Breast epithelium (tissue), 4 donors: ENCODE measurements around the gene RXFP3. TPM values are rescaled to one million over a fixed set of nuclear protein-coding genes. Genes with fewer than 3 reads are reported as not detected.
"Not testable (repeated sequence)": the region's sequence is repeated elsewhere in the genome, so short reads cannot be mapped to it uniquely, and the experiment has no call there.

Experiments used
- DNase-seq, 2 donors: peaks; one replicate each; pipeline ENCODE4 v3.0.0-alpha.2; 2019; ENCODE audit warnings: low spot score in 2 of 2
- H3K27ac ChIP-seq, 2 donors: fragments of 200-600 bp; sonication (generic) in 1 of 2; one replicate each; pipeline ENCODE4 v1.5.1; 2016 to 2019; ENCODE audit warnings: mild to moderate bottlenecking in 1 of 2
- H3K27me3 ChIP-seq, 2 donors: fragments of 200-600 bp; sonication (generic) in 1 of 2; one replicate each; pipeline versions ENCODE4 v1.5.1 to v1.6.0; 2017 to 2019; ENCODE audit warnings: control low read depth in 1 of 2, mild to moderate bottlenecking in 1 of 2
- H3K36me3 ChIP-seq: fragments of 200-600 bp; one replicate; pipeline ENCODE4 v1.5.1; 2019
- H3K4me1 ChIP-seq, 2 donors: fragments of 200-600 bp; sonication (generic); one replicate each; pipeline ENCODE4 v1.5.1; 2016 to 2019; ENCODE audit warnings: control low read depth in 1 of 2
- H3K4me3 ChIP-seq, 3 donors: fragments of 200-600 bp; sonication (generic); 1 replicate in 2 of 3; 2 replicates in 1 of 3; pipeline ENCODE4 v1.5.1; 2016 to 2019; ENCODE audit warnings: mild to moderate bottlenecking in 3 of 3, moderate library complexity in 2 of 3
- H3K9me3 ChIP-seq, 2 donors: fragments of 200-600 bp; sonication (generic) in 1 of 2; one replicate each; pipeline ENCODE4 v1.5.1; 2016 to 2019; ENCODE audit warnings: control low read depth in 1 of 2
- POLR2A ChIP-seq: fragments of 450-650 bp; IDR thresholded peaks from one replicate; pipeline ENCODE4 v1.6.1; 2016; ENCODE audit warnings: antibody characterized with exemption, mild to moderate bottlenecking, moderate library complexity
- POLR2AphosphoS5 ChIP-seq, 3 donors: sonication (generic); formaldehyde crosslinking; IDR thresholded peaks; one replicate each; pipeline ENCODE4 v1.6.1; 2017; ENCODE audit warnings: antibody characterized with exemption in 3 of 3
- intact Hi-C: fragments of 100-400 bp; cut with DNase I; formaldehyde crosslinking; loops from one replicate; pipeline ENCODE4 v1.15.1; 2023; ENCODE audit warnings: low total_unique reads
- total RNA-seq, 3 donors: library from RNA; depleted of rRNA; stranded (reverse); fragments of >200 nt; gene quantifications; one replicate each; pipeline ENCODE4 v1.1.0, GENCODE V29; 2016
- TF ChIP-seq, protein P1 (sequence below), 3 donors: fragments of 450-650 bp; IDR thresholded peaks; one replicate each; pipeline ENCODE4 v1.5.1; 2016 to 2017; ENCODE audit warnings: antibody characterized with exemption in 3 of 3, mild to moderate bottlenecking in 3 of 3, moderate library complexity in 3 of 3

RXFP3 gene
- total RNA-seq, 3 donors from 2014 or later = not detected

DNA sequence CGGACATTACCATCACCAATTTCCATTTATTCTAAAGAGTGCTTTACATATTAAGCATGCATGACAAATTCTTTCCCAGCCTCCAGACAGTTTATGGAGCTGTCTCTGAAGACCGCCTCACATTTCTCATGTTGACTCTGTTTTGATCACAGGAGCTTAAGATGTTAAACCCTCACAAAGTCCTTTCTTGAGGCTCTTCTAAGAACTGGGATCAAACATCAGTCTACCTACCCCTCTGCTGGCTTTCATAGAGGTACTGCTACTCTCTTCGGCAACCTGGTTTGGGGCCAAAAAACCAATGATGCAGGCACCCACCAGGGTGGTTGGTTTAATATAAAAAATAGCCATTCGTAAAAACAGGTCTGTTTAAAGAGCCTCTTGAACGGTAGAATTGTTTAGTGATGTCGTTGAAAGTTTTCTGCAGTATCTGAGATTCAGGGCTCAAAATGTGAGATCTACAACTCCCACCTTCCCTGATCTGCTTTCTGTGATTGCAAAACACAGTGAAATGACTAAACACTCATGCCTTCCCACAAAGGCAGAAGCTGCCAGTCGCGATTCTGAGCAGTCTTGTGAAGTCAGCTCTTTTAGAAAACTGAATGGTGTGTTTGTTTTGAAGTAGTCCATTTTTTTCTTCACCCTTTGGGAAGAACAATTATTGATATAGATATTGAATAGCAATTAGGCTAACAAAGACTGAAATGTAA, 3.5 kb downstream of the RXFP3 start:
- peaks cover 8 to 52% of the 10 kb centered on the region in 2 donors for H3K27me3 ChIP-seq
- no peaks in the 10 kb centered on the region for H3K9me3 ChIP-seq
- DNase-seq = no peak
- H3K36me3 ChIP-seq = no peaks in the 10 kb centered on the region
- H3K4me3 ChIP-seq = no peak overlapping the region
- intact Hi-C loops = no loop called here
- peaks cover 0 to 4% of the 10 kb centered on the region in 2 donors for H3K4me1 ChIP-seq
- TF ChIP-seq POLR2AphosphoS5 (IDR thresholded peaks at IDR 0.05) = no peak
- TF ChIP-seq, protein P1, sequence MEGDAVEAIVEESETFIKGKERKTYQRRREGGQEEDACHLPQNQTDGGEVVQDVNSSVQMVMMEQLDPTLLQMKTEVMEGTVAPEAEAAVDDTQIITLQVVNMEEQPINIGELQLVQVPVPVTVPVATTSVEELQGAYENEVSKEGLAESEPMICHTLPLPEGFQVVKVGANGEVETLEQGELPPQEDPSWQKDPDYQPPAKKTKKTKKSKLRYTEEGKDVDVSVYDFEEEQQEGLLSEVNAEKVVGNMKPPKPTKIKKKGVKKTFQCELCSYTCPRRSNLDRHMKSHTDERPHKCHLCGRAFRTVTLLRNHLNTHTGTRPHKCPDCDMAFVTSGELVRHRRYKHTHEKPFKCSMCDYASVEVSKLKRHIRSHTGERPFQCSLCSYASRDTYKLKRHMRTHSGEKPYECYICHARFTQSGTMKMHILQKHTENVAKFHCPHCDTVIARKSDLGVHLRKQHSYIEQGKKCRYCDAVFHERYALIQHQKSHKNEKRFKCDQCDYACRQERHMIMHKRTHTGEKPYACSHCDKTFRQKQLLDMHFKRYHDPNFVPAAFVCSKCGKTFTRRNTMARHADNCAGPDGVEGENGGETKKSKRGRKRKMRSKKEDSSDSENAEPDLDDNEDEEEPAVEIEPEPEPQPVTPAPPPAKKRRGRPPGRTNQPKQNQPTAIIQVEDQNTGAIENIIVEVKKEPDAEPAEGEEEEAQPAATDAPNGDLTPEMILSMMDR (IDR thresholded peaks at IDR 0.05) = no peak
- TF ChIP-seq POLR2A = no peak
- no peak overlapping the region for H3K27ac ChIP-seq

DNA sequence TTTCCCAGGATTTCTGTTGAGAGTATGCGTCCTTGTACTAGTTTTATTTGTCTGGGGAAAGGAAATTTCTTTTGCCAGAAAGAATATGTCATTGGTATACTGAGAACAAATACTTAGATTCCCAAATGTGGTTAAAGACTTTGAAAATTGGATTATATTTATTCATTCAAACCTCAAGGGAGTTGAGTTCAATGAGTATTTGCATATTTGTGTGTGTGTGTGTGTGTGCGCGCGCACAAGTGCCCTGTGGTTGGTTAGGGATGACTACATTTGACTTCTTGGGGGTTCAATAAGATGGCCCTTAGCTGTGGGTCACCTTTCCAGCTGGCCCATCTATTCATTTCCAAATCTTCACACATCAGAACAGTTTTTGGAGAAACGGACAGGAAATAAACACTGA, 4.9 kb downstream of the RXFP3 start:
- Histone ChIP-seq H3K36me3 (no peaks in the 10 kb centered on the region), H3K27ac (no peak overlapping the region), H3K4me3 (no peak overlapping the region), H3K4me1 (peaks cover 0 to 4% of the 10 kb centered on the region in 2 donors), H3K9me3 (no peaks in the 10 kb centered on the region), H3K27me3 (peaks cover 8 to 49% of the 10 kb centered on the region in 2 donors)
- intact Hi-C loops = no loop called here
- TF ChIP-seq POLR2AphosphoS5 (IDR thresholded peaks at IDR 0.05) (no peak), POLR2A (no peak)
- TF ChIP-seq, protein P1 (IDR thresholded peaks at IDR 0.05) = no peak
- DNase-seq = no peak

DNA sequence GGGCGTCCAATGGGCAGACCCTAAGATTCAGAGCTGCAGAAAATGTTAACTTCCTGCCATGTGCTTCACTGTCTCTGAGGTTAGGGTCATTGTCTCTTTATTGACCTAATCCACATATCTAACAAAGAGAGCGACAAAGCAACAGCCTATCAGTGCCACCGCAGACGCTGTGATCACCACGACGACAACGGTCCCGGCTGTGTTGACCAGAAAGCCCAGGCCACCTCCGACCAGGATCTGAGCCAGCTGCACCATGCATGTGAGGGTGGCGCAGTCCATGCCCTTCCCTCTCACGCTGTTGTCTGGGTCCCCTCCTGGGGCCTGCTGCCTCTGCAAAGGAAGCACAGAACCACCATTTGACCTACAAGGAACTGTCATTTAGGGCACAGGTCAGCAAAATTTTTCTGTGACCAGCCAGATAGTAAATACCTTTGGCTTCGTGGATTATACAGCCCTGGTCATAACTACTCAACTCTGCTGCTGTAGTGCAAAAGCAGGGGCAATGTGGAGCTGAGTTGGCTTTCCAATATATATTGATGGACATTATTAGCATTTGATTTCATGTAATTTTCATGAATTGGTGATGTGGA, 8.5 kb downstream of the RXFP3 start:
- H3K4me1 ChIP-seq = no peaks in the 10 kb centered on the region
- no peak for DNase-seq
- intact Hi-C loops = no loop called here

DNA sequence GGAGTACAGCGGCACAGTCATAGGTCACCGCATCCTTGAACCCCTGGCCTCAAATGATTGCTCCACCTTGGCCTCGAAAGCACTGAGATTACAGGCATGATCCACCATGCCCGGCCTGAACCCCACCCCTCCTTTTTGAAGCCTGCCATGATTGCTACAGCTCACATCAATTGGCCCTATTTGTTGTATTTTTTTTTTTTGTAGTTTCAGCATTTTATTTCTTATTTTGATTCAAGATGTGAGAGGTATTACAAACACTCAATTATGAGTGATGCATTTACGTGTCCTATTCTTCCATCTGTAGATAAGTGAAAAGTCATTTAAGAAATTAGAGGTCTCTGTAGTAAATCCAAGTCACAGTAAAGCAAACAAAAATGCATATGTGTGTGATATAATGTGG, 16.0 kb downstream of the RXFP3 start:
- H3K36me3 ChIP-seq, H3K4me3 ChIP-seq, H3K27ac ChIP-seq, DNase-seq, H3K27me3 ChIP-seq, intact Hi-C loops, H3K4me1 ChIP-seq: not testable (repeated sequence)
- H3K9me3 ChIP-seq = peaks cover 4 to 12% of the 10 kb centered on the region in 2 donors

More for the DNA sequence above, 8.5 kb downstream of the RXFP3 start:
- H3K27me3 ChIP-seq = peaks cover 0 to 13% of the 10 kb centered on the region in 2 donors
- H3K36me3 ChIP-seq = no peaks in the 10 kb centered on the region
- TF ChIP-seq POLR2AphosphoS5 (IDR thresholded peaks at IDR 0.05) (no peak), POLR2A (no peak)
- TF ChIP-seq, protein P1 (IDR thresholded peaks at IDR 0.05) = no peak
- H3K9me3 ChIP-seq = no peaks in the 10 kb centered on the region
- no peak overlapping the region for H3K4me3 ChIP-seq
- no peak overlapping the region for H3K27ac ChIP-seq

DNA sequence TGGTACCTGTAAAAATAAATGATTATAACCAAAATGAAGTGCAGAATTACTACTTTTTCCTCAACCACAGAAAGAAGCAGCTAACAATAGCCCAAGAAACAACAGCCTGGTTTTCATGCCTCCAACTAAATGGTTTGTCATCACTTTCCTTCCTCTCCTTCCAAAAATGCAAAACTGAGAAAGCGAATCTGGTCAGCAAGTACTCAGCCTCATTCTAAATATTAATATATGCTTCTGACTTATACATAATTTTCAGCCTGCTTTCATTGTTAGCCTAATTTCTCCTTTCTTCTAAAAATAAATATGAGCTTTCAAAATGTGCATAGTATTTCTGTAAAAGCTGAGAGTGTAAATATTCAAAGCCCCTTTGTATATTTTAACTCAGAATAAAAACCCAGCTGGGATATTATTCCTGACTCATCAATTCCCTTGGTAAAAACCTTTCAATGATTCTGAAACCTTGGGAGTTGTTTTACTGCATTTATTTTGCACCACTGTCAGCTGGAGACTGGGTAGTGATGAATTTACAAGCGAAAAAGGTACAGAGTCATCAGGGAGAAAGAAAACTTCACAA, 21.5 kb downstream of the RXFP3 start:
- TF ChIP-seq POLR2AphosphoS5 (IDR thresholded peaks at IDR 0.05) = no peak
- no peak for TF ChIP-seq POLR2A
- TF ChIP-seq, protein P1 (IDR thresholded peaks at IDR 0.05) = no peak
- intact Hi-C loops = no loop called here
- H3K4me3 ChIP-seq = no peak overlapping the region
- no peak overlapping the region for H3K27ac ChIP-seq
- H3K4me1 ChIP-seq = no peaks in the 10 kb centered on the region
- no peaks in the 10 kb centered on the region for H3K36me3 ChIP-seq
- peaks cover 4 to 12% of the 10 kb centered on the region in 2 donors for H3K9me3 ChIP-seq
- no peak for DNase-seq
- H3K27me3 ChIP-seq = no peaks in the 10 kb centered on the region
